ENCODE data around the gene LAMB3.

LAMB3 gene

GRCh38 chr1:209628618-209629299 is 23.5 kb downstream of the LAMB3 start:
- TF ChIP-seq, protein P1, sequence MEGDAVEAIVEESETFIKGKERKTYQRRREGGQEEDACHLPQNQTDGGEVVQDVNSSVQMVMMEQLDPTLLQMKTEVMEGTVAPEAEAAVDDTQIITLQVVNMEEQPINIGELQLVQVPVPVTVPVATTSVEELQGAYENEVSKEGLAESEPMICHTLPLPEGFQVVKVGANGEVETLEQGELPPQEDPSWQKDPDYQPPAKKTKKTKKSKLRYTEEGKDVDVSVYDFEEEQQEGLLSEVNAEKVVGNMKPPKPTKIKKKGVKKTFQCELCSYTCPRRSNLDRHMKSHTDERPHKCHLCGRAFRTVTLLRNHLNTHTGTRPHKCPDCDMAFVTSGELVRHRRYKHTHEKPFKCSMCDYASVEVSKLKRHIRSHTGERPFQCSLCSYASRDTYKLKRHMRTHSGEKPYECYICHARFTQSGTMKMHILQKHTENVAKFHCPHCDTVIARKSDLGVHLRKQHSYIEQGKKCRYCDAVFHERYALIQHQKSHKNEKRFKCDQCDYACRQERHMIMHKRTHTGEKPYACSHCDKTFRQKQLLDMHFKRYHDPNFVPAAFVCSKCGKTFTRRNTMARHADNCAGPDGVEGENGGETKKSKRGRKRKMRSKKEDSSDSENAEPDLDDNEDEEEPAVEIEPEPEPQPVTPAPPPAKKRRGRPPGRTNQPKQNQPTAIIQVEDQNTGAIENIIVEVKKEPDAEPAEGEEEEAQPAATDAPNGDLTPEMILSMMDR (IDR thresholded peaks at IDR 0.05; ENCODE audit: insufficient read depth, low read depth, low read length, missing control alignments): no peak
- DNase-seq (ENCODE audit: low read depth): no peak
- H3K4me3 ChIP-seq (ENCODE audit: low read length): no peak overlapping the region

DNA sequence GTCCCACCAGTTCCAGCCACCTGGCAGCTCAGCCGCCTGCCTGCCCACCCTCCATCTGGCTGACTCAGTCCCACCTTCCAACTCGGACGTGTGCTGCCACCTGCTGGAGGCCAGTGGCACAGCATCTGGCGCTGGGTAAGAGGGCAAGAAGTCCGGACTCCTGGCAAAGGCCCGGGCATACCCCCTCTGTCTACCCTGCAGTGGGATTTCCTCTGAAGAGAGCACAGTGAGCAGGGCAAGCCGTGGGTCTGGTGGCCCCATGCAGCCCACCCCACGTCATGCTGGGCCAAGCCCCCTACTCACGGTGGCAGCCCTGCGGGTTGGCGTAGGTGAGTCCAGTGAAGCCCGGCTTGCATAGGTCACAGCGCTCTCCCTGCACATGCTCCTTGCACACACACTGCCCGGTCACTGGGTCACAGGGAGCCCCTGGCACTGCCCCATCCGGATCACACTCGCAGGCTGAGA is 24.5 kb downstream of the LAMB3 start:
- no peak overlapping the region for H3K4me3 ChIP-seq (ENCODE audit: low read length)
- DNase-seq (ENCODE audit: low read depth): peak; percentile 63

DNA sequence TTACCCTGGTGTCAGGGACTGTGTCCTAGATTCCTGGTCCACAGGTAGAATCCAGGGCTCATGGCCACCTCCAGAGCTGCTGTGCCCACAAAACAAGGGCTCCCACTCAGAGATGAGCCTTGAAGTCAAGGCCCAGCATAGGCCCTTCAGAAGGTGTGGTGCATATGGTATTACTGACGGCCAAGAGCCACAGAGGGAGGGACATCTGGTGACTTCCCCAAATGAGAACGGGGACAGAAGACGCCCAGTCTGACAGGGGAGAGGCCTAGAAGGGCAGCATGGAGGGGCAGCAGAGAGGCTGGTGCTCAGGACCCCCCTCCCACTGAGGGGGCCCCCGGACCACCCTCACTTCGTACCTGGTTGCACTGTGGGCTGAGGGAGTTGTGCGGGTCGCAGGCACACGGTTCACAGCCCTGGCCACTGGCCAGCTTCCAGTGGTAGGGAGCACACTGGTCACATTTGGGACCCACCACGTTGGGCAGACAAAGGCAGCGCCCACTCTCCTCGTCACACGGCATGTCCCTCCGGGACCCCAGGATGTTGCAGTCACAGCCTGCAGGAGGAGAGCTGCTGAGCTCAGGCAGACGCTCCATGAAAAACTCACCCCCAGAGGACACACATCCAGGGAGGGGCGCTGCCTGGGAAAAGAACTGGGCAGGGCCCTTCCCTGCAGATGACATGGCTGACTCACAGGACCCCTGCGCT is 25.0 kb downstream of the LAMB3 start:
- no peak for DNase-seq (ENCODE audit: low read depth)
- no peak overlapping the region for H3K4me3 ChIP-seq (ENCODE audit: low read length)
- TF ChIP-seq, protein P1 (IDR thresholded peaks at IDR 0.05; ENCODE audit: insufficient read depth, low read depth, low read length, missing control alignments): no peak

More for the DNA sequence above, 24.5 kb downstream of the LAMB3 start:
- TF ChIP-seq, protein P1 (IDR thresholded peaks at IDR 0.05; ENCODE audit: insufficient read depth, low read depth, low read length, missing control alignments): peak; percentile 92

GRCh38 chr1:209626346-209627026 is 25.7 kb downstream of the LAMB3 start:
- no peak overlapping the region for H3K4me3 ChIP-seq (ENCODE audit: low read length)
- no peak for DNase-seq (ENCODE audit: low read depth)
- TF ChIP-seq, protein P1 (IDR thresholded peaks at IDR 0.05; ENCODE audit: insufficient read depth, low read depth, low read length, missing control alignments): no peak

DNA sequence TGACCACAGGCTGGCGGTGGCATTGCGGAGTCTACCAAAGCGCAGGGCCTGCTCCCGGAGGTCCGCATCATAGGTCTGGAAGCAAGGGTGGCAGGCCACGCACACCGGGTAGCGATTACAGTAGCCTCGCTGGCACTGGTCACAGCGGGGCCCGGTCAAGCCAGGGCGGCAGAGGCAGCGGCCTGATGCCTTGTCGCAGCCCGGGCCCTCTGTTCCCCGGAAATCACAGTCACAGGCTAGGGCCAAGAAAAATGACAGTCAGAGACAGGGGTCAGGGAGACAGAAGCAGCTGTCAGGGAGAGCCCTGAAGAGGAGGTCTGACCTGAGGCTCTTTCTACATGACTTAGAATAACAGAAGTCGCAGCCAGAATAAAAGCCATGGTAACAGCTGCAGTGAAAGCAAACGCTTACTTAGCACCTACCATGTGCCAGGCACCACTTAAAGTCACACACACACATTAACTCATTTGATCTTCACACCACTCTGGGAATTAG is 26.4 kb downstream of the LAMB3 start:
- TF ChIP-seq, protein P1 (IDR thresholded peaks at IDR 0.05; ENCODE audit: insufficient read depth, low read depth, low read length, missing control alignments): no peak

GRCh38 chr1:209624558-209625549 is 27.4 kb downstream of the LAMB3 start:
- TF ChIP-seq, protein P1 (IDR thresholded peaks at IDR 0.05; ENCODE audit: insufficient read depth, low read depth, low read length, missing control alignments): no peak
- no peak overlapping the region for H3K4me3 ChIP-seq (ENCODE audit: low read length)
- DNase-seq (ENCODE audit: low read depth): no peak

More for the DNA sequence above, 26.4 kb downstream of the LAMB3 start:
- H3K4me3 ChIP-seq (ENCODE audit: low read length): no peak overlapping the region
- DNase-seq (ENCODE audit: low read depth): no peak
